Vagina (tissue), 2 donors: ENCODE data around the gene KIRREL3. TPM values are rescaled to one million over a fixed set of nuclear protein-coding genes. Genes with fewer than 3 reads are reported as not detected.

Experiments
- DNase-seq, 2 donors: peaks; one replicate each; pipeline ENCODE4 v3.0.0-alpha.2; 2017; ENCODE audit errors: extremely low spot score in 2 of 2
- H3K27ac ChIP-seq: fragments of 200-600 bp; sonication (generic); one replicate; pipeline ENCODE4 v1.5.1; 2019
- H3K27me3 ChIP-seq: fragments of 200-600 bp; sonication (generic); one replicate; pipeline ENCODE4 v1.5.1; 2019
- H3K36me3 ChIP-seq, 2 donors: fragments of 200-600 bp; sonication (generic); one replicate each; pipeline ENCODE4 v1.5.1; 2017 to 2019
- H3K4me1 ChIP-seq: fragments of 200-600 bp; sonication (generic); one replicate; pipeline ENCODE4 v1.5.1; 2019
- H3K4me3 ChIP-seq, 2 donors: fragments of 200-600 bp; sonication (generic); 1 replicate in 1 of 2; 2 replicates in 1 of 2; pipeline ENCODE4 v1.5.1; 2016 to 2019
- H3K9me3 ChIP-seq: fragments of 200-600 bp; sonication (generic); one replicate; pipeline ENCODE4 v1.5.1; 2019
- POLR2A ChIP-seq, 2 donors: fragments of 450-650 bp; IDR thresholded peaks; one replicate each; pipeline ENCODE4 v1.6.1; 2017; ENCODE audit warnings: antibody characterized with exemption in 2 of 2, mild to moderate bottlenecking in 2 of 2, moderate library complexity in 2 of 2
- POLR2AphosphoS5 ChIP-seq, 2 donors: sonication (generic); formaldehyde crosslinking; IDR thresholded peaks; one replicate each; pipeline ENCODE4 v1.9.0; 2017; ENCODE audit warnings: antibody characterized with exemption in 2 of 2, mild to moderate bottlenecking in 2 of 2, low read depth in 1 of 2; ENCODE audit not compliant: insufficient read depth in 1 of 2
- intact Hi-C: fragments of 100-400 bp; cut with DNase I; formaldehyde crosslinking; loops from one replicate; pipeline ENCODE4 v1.15.1; 2023
- total RNA-seq: library from RNA; depleted of rRNA; stranded (reverse); fragments of >200 nt; gene quantifications from one replicate; pipeline ENCODE4 v1.2.3, GENCODE V29; 2016
- TF ChIP-seq, protein P1 (sequence below), 3 experiments: fragments of 450-650 bp in 2 of 3; fragments of 200-600 bp in 1 of 3; sonication (generic) in 1 of 3; IDR thresholded peaks; one replicate each; pipeline ENCODE4 v1.5.1; 2017 to 2019; ENCODE audit warnings: antibody characterized with exemption in 3 of 3, mild to moderate bottlenecking in 2 of 3, moderate library complexity in 2 of 3

Gene KIRREL3
- total RNA-seq, 1 donor from 2014 or later, result not detected

DNA sequence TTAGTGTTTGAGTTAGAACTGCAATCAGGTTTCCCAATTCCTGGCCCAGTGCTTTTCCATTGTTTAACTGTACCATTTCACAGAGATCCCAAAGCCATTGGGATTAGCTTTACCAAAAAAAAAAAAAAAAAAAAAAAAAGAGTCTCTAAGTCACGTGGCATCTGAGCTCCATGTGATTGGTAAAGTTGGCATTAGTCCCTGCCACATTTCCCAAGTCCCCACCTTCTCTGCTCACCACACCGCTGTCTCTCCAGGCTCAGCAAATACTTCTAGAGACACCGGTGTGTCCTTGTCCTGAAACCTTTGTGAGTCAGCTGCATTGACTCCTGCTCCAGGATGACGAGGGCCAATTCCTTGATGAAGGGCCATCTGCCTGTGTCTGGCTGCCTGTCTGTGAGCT lies 305.3 kb downstream of the KIRREL3 start:
- TF ChIP-seq POLR2AphosphoS5 (IDR thresholded peaks at IDR 0.05; ENCODE audit: insufficient read depth in 1 of 2, low read depth in 1 of 2), result no peak
- TF ChIP-seq, protein P1, sequence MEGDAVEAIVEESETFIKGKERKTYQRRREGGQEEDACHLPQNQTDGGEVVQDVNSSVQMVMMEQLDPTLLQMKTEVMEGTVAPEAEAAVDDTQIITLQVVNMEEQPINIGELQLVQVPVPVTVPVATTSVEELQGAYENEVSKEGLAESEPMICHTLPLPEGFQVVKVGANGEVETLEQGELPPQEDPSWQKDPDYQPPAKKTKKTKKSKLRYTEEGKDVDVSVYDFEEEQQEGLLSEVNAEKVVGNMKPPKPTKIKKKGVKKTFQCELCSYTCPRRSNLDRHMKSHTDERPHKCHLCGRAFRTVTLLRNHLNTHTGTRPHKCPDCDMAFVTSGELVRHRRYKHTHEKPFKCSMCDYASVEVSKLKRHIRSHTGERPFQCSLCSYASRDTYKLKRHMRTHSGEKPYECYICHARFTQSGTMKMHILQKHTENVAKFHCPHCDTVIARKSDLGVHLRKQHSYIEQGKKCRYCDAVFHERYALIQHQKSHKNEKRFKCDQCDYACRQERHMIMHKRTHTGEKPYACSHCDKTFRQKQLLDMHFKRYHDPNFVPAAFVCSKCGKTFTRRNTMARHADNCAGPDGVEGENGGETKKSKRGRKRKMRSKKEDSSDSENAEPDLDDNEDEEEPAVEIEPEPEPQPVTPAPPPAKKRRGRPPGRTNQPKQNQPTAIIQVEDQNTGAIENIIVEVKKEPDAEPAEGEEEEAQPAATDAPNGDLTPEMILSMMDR (IDR thresholded peaks at IDR 0.05), result no peak
- no peak for TF ChIP-seq POLR2A (IDR thresholded peaks at IDR 0.05)
- no peaks in the 10 kb centered on the region for H3K36me3 ChIP-seq

DNA sequence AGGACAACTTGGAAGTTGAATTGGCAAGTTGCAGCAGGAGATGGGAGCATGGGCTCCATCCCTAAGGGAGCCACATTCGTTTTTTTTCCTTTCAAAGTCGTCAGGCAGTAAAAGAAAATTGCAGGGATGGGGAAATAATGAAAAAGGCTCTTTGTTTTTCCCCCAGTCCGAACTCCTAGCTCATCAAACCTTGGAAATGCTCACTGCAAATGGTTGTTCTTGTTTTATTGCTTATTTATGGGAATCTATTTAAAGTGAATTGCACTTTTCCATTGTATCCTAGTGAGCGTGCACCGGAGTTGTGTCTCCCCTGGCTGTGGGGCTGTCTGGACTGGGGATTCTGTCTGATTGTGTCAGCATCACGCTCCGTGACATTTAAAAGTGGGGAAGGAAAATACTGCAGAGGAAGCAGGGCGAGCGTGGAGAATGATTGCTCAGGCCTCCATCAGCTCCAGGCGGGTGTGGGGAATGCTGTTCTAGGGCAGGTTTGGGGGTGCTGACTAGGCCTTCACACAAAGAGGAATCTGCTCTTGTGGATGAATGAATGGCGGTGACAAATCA lies 306.4 kb downstream of the KIRREL3 start:
- intact Hi-C loops, result no loop called here
- DNase-seq, result no peak
- Histone ChIP-seq H3K27ac (no peak overlapping the region), H3K4me1 (no peaks in the 10 kb centered on the region), H3K4me3 (no peak overlapping the region), H3K9me3 (no peaks in the 10 kb centered on the region), H3K36me3 (no peaks in the 10 kb centered on the region), H3K27me3 (no peaks in the 10 kb centered on the region)
- TF ChIP-seq POLR2A (IDR thresholded peaks at IDR 0.05) (no peak), POLR2AphosphoS5 (IDR thresholded peaks at IDR 0.05; ENCODE audit: insufficient read depth in 1 of 2, low read depth in 1 of 2) (no peak)
- TF ChIP-seq, protein P1 (IDR thresholded peaks at IDR 0.05), result no peak

More for the DNA sequence above, 305.3 kb downstream of the KIRREL3 start:
- Histone ChIP-seq H3K9me3 (no peaks in the 10 kb centered on the region), H3K4me3 (no peak overlapping the region), H3K27ac (no peak overlapping the region), H3K4me1 (no peaks in the 10 kb centered on the region), H3K27me3 (no peaks in the 10 kb centered on the region)
- DNase-seq, result no peak
- intact Hi-C loops, result no loop called here

DNA sequence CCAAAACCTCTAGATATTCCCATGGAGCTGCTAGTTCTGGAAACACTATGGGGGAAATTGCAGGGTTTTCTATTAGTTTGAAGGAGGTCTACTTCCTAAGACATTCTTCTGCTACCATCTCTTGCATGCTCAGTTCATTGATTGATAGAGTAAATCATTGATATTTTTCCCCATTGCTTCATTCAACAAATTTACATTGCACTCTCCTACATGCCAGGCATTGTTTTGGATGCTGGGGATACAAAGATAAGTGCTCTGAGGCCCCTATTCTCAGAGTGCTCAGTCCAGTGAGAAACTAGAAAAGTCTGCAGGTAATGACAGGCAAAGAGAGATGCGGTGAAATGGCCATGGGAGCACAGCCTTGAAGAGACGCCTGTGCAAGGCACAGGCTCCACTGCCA lies 313.1 kb downstream of the KIRREL3 start:
- Histone ChIP-seq H3K27me3 (no peaks in the 10 kb centered on the region), H3K36me3 (no peaks in the 10 kb centered on the region), H3K4me1 (no peaks in the 10 kb centered on the region), H3K4me3 (no peak overlapping the region), H3K27ac (no peak overlapping the region), H3K9me3 (no peaks in the 10 kb centered on the region)
- intact Hi-C loops, result no loop called here
- TF ChIP-seq, protein P1 (IDR thresholded peaks at IDR 0.05), result no peak
- TF ChIP-seq POLR2A (IDR thresholded peaks at IDR 0.05), result no peak
- TF ChIP-seq POLR2AphosphoS5 (IDR thresholded peaks at IDR 0.05; ENCODE audit: insufficient read depth in 1 of 2, low read depth in 1 of 2), result no peak
- no peak for DNase-seq

DNA sequence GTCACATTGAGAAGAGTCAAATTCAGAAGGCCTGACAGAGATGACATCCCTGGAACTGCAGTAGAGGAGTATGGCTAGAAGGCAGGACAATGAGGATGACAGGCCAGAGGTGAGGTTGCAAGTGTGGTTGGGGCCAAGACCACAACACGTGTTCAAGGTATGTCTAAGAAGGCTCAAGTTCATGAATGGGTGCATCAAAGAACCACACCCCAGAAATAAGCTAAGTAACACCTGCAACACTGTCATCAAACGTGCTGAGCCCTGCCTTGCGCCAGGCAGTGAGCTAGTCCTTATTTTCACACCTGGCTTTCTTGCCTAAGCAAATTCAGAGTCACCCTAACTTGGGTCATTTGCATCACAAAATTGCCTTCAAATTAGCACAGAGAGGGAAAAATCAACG lies 313.6 kb downstream of the KIRREL3 start:
- no peak overlapping the region for H3K27ac ChIP-seq

More for the DNA sequence above, 313.6 kb downstream of the KIRREL3 start:
- no peaks in the 10 kb centered on the region for H3K9me3 ChIP-seq
- no peaks in the 10 kb centered on the region for H3K27me3 ChIP-seq
- H3K4me3 ChIP-seq, result no peak overlapping the region
- TF ChIP-seq POLR2A (IDR thresholded peaks at IDR 0.05) (no peak), POLR2AphosphoS5 (IDR thresholded peaks at IDR 0.05; ENCODE audit: insufficient read depth in 1 of 2, low read depth in 1 of 2) (no peak)
- TF ChIP-seq, protein P1 (IDR thresholded peaks at IDR 0.05), result no peak
- H3K4me1 ChIP-seq, result no peaks in the 10 kb centered on the region
- intact Hi-C loops, result no loop called here
- no peak for DNase-seq
- H3K36me3 ChIP-seq, result no peaks in the 10 kb centered on the region
